ENCODE data around the gene SHKBP1. TPM values are rescaled to one million over a fixed set of nuclear protein-coding genes. Genes with fewer than 3 reads are reported as not detected.
"Not testable (repeated sequence)": the region's sequence is repeated elsewhere in the genome, so short reads cannot be mapped to it uniquely, and the experiment has no call there.

Gene SHKBP1
- total RNA-seq, 1 experiment from 2014 or later = 47.4 TPM

GRCh38 chr19:40553885-40554857, 22.5 kb upstream of the SHKBP1 start:
- DNase-seq (ENCODE audit: low read depth) = no peak

GRCh38 chr19:40555978-40556689, 20.5 kb upstream of the SHKBP1 start:
- no peak for DNase-seq (ENCODE audit: low read depth)

- DNase-seq (ENCODE audit: low read depth) = no peak
Observed at GRCh38 chr19:40556953-40557530, 19.6 kb upstream of the SHKBP1 start.

GRCh38 chr19:40559394-40559793, 17.3 kb upstream of the SHKBP1 start:
- no peak for DNase-seq (ENCODE audit: low read depth)

GRCh38 chr19:40560092-40560507, 16.6 kb upstream of the SHKBP1 start:
- DNase-seq (ENCODE audit: low read depth) = no peak

GRCh38 chr19:40561947-40562346, 14.7 kb upstream of the SHKBP1 start:
- no peak for DNase-seq (ENCODE audit: low read depth)

GRCh38 chr19:40564535-40564934, 12.1 kb upstream of the SHKBP1 start:
- not testable (repeated sequence) for DNase-seq (ENCODE audit: low read depth)

- DNase-seq (ENCODE audit: low read depth) = no peak
Observed at GRCh38 chr19:40565355-40565754, 11.3 kb upstream of the SHKBP1 start.

GRCh38 chr19:40565910-40566495, 10.7 kb upstream of the SHKBP1 start:
- no peak for DNase-seq (ENCODE audit: low read depth)

- no peak for DNase-seq (ENCODE audit: low read depth)
Observed at GRCh38 chr19:40567040-40567749, 9.5 kb upstream of the SHKBP1 start.

- DNase-seq (ENCODE audit: low read depth) = no peak
Observed at GRCh38 chr19:40567750-40568494, 8.8 kb upstream of the SHKBP1 start.

GRCh38 chr19:40570313-40571004, 6.2 kb upstream of the SHKBP1 start:
- DNase-seq (ENCODE audit: low read depth) = peak; percentile 91

GRCh38 chr19:40571005-40571318, 5.7 kb upstream of the SHKBP1 start:
- DNase-seq (ENCODE audit: low read depth) = no peak

- no peak for DNase-seq (ENCODE audit: low read depth)
Observed at GRCh38 chr19:40571831-40572495, 4.7 kb upstream of the SHKBP1 start.

- no peak for DNase-seq (ENCODE audit: low read depth)
Observed at GRCh38 chr19:40575326-40575725, 1.3 kb upstream of the SHKBP1 start.

- no peak for DNase-seq (ENCODE audit: low read depth)
Observed at GRCh38 chr19:40576151-40576584, 505 bp upstream of the SHKBP1 start.

- peak; percentile 67 for DNase-seq (ENCODE audit: low read depth)
Observed at GRCh38 chr19:40578442-40578908, 1.8 kb downstream of the SHKBP1 start.

GRCh38 chr19:40580619-40581018, 3.9 kb downstream of the SHKBP1 start:
- no peak for DNase-seq (ENCODE audit: low read depth)

- no peak for DNase-seq (ENCODE audit: low read depth)
Observed at GRCh38 chr19:40581531-40581930, 4.9 kb downstream of the SHKBP1 start.
